ENCODE measurements around the gene PSMD11.
"Not testable (repeated sequence)": the region's sequence is repeated elsewhere in the genome, so short reads cannot be mapped to it uniquely, and the experiment has no call there.

PSMD11 gene

GRCh38 chr17:32444301-32445073 is at the start of gene PSMD11:
PSMD11 (plus strand) TSS chr17:32444510; CDS start chr17:32444524, 14 bp downstream.
- peak; percentile 58 for DNase-seq (ENCODE audit: low read depth)

- DNase-seq (ENCODE audit: low read depth), result no peak
These were observed 48.0 kb upstream of the PSMD11 start for GRCh38 chr17:32396343-32396742.

DNA sequence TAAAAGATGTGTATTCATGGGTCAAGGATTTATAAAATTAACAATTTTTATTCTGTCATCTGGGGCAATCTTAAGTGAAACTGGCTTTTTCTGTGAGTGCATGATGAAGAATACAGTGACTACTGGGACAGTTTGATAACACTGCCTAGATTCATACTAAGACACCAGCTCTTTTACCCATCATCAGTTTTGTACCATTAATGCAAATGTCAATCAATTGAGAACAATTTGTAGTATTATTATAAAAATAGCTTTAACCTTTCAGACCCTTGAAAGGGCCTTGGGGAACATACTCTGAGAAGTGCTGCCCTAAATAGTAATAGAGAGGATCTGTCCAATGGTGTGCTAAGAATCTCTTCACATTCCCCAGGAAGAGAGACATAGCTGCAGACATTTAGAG is 45.4 kb upstream of the PSMD11 start:
- DNase-seq (ENCODE audit: low read depth), result no peak

- not testable (repeated sequence) for DNase-seq (ENCODE audit: low read depth)
These were observed 34.2 kb upstream of the PSMD11 start for GRCh38 chr17:32410085-32410484.

GRCh38 chr17:32426894-32427293 is 17.4 kb upstream of the PSMD11 start:
- DNase-seq (ENCODE audit: low read depth), result no peak

- no peak for DNase-seq (ENCODE audit: low read depth)
These were observed 14.7 kb upstream of the PSMD11 start for GRCh38 chr17:32429598-32429997.

DNA sequence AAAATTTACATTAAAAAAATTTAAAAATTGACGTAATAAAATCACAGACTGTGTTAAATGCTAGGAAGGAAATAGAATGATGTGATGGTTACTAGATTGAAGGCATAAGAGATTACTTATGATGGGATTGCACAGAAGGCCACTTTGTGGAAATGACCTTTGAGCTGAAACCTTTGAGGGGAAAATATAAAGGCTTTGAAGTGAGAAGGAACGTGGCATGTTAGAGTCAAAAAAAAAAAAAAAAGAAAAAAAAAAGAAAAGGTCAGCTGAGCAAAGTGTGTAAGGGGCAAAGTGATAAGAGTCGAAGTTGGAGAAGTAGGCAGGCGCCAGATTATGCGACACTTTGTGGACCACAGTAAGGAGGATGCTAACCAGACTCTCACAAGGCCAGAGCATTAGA is 3.6 kb upstream of the PSMD11 start:
- DNase-seq (ENCODE audit: low read depth), result no peak

DNA sequence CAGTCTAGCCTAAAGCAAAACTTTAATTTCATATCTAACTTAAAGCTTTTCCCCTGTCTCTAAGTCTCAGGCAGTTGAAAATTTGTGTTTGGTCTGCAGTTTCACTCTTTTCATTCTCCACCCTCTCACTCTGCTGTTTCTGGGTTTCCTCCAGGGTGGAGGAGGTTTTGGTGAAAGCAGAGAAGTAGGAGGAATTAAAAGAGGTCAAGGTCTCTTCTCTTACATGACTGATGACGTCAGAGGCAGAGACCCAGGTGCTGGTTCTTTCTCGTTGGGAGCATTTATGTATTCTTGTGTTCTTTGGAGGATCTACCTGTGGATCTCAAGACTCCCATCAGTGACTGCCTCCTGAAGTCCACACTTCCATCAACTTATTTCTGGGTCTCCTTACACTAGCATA is 2.4 kb upstream of the PSMD11 start:
- no peak for DNase-seq (ENCODE audit: low read depth)

DNA sequence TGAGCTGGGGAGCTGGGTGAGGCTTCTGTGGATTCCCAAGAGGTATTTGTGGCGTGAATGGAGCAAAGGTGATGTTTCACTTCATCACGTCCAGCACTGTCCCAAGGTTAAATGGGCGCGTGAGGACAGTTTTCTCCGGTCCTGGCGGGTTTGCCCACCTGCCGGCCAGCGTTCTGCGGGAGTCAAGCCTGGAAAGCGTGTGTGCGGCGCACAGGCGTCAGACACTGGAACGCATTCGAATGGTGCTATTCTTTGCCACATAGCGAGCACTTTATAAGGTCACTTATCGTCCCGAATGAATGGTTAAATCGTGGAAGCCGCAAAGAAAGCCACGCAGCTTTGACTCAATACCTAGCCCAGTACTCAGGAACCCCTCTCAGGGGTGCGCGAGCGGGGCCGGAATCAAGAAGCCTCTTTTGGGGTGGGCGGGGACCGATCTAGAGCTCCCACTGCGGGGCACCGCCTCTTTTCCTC is 446 bp upstream of the PSMD11 start:
- DNase-seq (ENCODE audit: low read depth), result no peak

DNA sequence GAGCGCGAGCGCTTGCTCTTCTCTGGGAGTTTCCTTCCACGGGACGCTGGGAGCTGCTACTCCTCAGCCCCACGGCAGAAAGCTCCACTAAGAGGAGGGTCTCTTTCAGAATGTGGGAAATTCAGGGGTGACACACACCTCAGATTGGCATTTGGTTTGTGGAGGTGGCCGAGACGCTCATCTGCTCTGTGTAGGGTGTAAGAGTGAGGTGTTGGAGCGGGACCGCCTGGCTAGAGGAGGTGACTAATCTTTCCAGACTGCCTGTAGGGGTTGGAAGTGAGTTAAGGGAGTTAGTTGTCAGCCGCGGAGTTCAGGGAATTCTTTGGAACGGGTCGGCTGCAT is 735 bp downstream of the PSMD11 start:
- DNase-seq (ENCODE audit: low read depth), result peak; percentile 37

DNA sequence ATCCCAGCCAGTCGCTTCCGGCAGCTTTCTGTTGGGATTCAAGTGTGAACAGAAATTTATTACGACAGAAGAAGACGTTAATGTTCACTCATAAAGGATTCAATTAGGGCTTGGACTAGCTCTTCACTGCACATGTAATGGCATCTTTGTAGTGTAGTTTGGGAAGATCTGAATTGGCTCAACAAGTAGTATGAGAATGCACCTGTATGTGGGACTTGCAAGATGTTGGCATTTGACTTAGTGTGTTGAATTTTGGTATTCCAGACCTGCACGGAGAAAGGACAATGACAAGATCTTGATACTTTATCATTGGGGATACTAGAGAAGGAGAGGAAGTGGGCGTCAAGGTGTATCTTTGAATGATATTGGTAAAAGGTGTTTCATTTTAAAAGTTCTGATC is 1.2 kb downstream of the PSMD11 start:
- no peak for DNase-seq (ENCODE audit: low read depth)

DNA sequence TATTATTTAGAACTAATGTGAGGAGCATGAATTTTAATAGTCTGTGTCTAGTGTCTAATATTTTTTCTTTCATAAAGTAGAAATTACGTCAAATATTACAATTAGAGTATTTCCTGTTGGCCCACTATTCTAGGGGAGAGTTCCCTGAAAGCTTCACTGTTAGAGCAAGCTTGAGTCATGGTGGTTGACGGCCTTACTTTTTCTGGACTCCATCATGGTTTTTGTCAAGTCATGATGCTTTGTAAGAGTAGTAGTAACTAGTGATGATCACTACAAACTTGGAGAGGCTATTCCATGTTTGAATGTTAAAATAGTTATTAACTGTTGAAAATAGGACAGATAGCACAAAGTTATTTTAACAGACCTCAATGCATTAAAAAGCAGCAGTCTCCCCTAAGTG is 1.7 kb downstream of the PSMD11 start:
- DNase-seq (ENCODE audit: low read depth), result no peak

- DNase-seq (ENCODE audit: low read depth), result no peak
These were observed 2.6 kb downstream of the PSMD11 start for GRCh38 chr17:32446949-32447348.

- no peak for DNase-seq (ENCODE audit: low read depth)
These were observed 5.7 kb downstream of the PSMD11 start for GRCh38 chr17:32449963-32450362.

GRCh38 chr17:32450379-32450778 is 6.1 kb downstream of the PSMD11 start:
- DNase-seq (ENCODE audit: low read depth), result not testable (repeated sequence)

- no peak for DNase-seq (ENCODE audit: low read depth)
These were observed 7.6 kb downstream of the PSMD11 start for GRCh38 chr17:32451879-32452278.

- DNase-seq (ENCODE audit: low read depth), result no peak
These were observed 8.0 kb downstream of the PSMD11 start for GRCh38 chr17:32452281-32452680.

DNA sequence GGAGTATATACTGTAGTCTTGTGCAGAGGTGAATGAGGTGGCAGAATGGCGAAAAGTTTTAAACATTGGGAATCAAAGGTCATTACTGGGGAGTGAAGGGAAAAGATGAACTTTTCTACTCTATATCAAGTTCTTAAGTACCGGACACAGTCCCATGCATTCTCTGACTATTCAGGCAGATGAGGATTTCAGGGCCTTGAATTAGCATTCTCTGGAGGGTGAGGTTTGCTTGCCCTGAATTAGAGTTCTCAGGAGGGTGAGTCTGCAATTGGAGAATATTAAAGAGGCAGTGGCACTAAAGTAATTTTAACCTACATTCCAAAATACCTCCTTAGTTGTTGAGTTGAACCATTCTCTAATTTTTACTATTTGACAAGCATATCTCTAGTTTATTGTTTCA is 9.1 kb downstream of the PSMD11 start:
- DNase-seq (ENCODE audit: low read depth), result no peak

DNA sequence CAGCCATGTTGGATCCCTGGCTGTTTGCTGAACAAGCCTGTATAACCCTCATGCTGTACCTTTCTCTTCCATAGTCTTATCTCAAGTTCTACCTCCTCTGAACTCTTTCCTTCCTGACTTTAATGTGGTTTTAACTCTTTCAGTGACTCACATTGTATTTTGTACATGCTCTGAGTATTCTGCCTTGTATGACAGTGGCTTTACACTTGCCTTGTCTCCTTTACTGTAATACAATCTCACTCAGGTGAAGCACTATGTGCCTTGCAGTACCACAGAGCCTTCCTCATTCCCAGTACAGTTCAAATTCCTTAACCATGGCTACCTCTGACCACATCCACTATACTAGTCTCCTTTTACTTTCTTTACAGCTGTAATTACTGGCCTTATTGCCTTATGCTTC is 14.1 kb downstream of the PSMD11 start:
- no peak for DNase-seq (ENCODE audit: low read depth)

DNA sequence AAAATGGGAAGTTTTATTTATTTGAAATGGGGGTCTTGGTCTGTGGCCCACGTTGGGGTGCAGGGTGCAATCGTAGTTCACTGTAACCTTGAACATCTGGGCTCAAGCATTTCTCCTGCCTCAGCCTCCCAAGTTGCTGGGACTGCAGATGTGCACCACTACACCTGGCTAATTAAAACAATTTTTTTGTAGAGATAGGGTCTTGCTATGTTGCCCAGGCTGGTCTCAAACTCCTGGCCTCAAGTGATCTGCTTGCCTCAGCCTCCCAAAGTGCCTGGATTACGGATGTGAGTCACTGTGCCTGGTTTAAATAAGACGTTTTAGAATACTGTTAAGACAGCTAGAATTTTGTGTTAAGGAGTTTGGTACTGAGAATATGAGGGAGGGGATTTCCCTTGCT is 15.7 kb downstream of the PSMD11 start:
- DNase-seq (ENCODE audit: low read depth), result no peak

DNA sequence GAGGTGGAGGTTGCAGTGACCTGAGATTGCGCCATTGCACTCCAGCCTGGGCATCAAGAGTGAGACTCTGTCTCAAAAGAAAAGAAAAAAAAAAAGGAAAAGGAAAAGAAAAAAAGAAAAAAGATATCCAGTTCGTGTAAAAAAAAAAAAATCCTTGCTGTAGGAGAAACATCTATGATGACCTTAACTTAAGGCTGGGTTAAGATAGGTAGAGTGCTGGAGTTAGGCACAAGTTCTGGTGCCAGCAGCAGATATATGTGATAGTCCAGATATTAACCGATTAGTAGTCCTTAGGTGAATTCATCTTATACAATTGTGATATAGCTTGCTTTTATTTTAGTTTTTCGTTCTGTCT is 17.2 kb downstream of the PSMD11 start:
- no peak for DNase-seq (ENCODE audit: low read depth)

DNA sequence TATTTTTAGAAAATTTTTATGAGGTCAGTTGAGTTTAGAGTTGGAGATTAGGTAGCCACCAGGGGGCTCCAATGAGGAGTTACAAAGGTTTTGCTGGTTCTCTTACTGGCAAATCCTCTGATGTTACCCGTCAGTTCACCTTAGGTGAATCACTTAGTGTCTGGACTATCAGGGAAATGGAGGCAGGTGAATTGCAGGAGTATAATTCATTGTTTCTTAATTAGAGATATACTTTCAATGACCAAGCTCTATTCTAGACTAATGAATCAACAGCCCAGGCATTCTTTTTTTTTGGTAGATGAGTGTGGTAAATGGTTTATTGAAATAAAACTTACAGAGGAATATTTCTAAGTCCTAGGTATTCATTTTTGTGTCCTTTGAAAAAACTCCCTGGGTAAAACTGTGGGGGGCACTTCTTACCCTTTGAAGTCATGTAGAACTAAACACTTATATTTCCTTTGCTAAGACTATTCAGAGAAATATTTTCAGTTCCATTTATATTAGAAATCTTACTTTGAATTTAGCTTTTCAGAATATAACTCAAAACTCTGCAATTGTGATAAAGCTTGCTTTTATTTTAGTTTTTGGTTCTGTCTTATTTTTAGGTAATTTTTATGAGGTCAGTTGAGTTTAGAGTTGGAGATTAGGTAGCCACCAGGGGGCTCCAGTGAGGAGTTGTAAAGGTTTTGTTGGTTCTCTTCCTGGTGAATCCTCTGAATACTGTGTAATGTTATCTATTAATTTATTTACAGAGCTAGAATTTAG is 17.7 kb downstream of the PSMD11 start:
- no peak for DNase-seq (ENCODE audit: low read depth)

GRCh38 chr17:32463304-32463703 is 19.0 kb downstream of the PSMD11 start:
- DNase-seq (ENCODE audit: low read depth), result no peak

DNA sequence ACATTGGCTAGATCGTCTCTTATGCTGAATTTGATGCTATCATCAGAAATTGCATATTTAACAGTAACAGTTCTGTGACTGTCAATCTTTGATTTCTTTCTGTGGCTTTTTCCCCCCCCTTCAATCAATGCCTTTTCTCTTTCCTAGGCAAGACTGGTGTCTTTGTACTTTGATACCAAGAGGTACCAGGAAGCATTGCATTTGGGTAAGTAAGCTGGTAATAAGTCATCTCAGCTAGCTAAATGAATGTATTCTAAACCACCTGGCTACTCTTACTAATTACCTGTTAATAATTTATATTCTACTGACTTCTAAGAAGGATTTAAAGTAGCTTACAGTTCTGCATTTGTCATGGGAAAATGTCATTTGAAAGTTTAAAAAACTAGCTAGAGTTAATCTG is 20.1 kb downstream of the PSMD11 start:
- no peak for DNase-seq (ENCODE audit: low read depth)

Data from HS-5 (cell line).